NCI-H2107 (cell line): ENCODE data around the gene FOXF1.

Experiments
- DNase-seq: peaks from one replicate; lab custom pipeline; 2025; lab: John Stamatoyannopoulos, UW

Gene FOXF1

GRCh38 chr16:86558355-86559193 is 48.2 kb downstream of the FOXF1 start:
- no peak for DNase-seq

DNA sequence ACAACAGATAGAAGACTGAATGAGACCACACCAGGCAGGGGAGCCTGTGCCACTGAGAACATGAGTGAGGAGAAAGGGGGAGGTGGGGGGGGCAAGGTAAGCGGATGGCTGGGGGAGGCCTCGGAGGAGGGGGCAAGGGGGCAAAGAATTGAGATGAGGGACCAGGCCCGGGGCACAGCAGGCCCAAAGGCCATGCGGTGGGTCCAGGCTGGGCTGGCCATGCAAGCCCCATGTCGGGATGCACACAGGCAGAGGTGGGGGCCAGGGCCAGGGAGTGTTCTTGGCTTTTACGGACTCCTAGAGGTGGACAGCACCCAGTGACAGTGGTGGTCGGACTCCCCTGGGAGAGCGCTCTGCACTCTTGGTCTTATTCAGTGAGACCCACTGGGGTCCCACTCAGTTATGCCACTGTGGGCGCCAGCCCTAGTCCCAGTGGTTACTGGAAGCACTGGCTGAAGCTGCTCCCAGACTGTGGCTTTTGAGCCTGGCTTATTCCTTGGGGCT is 49.5 kb downstream of the FOXF1 start:
- no peak for DNase-seq

DNA sequence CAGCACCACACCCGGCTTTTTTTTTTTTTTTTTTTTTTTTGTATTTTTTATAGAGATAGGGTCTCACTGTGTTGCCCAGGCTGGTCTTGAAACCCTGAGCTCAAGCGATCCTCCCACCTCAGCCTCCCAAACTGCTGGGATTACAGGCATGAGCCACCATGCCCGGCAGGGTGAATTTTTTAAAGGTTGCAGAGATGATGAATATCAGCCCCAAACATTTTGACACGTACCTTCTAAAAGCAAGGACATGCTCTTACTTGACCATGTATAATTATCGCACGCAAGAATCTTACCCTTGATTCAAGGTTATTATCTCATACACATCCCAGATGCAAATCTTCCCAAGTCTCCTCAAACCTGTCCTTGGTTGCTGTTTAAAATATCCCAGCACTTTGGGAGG is 52.0 kb downstream of the FOXF1 start:
- no peak for DNase-seq

DNA sequence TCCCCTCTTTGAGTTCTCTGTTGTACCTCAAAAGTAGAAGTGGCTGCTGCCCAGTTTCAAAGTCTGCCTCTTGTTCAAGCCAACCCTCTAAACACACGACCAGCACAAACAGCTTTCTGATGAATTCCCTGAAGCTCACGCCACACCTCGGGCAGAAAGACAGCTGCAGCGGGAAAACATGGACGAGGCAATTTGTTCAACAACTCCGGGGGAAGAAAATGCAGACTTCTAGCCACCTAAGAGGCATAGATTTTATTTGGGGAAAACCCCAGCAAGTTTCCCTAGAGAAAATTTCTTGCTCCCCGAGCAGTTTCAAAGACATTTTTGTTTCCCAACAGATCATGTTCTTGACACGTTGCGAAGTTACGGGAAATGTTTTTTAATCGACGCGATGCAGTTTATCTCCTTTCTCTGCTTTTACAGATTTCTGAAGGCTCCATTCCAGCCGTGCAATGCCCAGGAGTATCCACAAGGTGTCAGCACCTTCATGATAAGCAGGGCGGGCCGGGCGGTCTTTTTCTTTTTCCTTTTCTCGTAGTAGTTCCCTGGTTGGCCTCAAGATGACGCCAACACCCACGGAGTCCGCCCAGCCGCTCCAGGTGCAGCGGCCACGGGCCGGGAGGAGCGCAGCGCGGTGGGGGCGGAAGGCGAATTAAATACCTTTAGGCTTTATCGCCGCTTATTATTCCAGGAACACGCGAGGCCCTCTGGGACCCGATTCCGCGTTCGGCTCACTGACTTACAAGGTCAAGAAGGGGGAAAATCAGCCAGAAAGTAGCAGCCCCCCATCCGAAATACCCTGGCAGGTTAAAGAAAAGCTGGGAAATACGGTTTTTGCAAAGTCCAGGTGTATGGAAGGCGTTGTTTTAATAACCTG is 53.4 kb downstream of the FOXF1 start:
- DNase-seq: peak; percentile 79
